Upper lobe of left lung (tissue), 6 donors: Measurements from ENCODE around the gene OTUB1. TPM values are rescaled to one million over a fixed set of nuclear protein-coding genes. Genes with fewer than 3 reads are reported as not detected.
"Not testable (repeated sequence)": the region's sequence is repeated elsewhere in the genome, so short reads cannot be mapped to it uniquely, and the experiment has no call there.

Experiments used
- ATAC-seq, 2 donors: fragments of 200-7000 bp; cut with Tn5 transposase; one replicate each; pipeline ENCODE4 v1.9.1; 2022; ENCODE audit warnings: mild to moderate bottlenecking in 2 of 2, moderate library complexity in 2 of 2; ENCODE audit not compliant: low FRiP score in 2 of 2
- DNase-seq, 2 donors: peaks; one replicate each; pipeline ENCODE4 v3.0.0-alpha.2; 2019 to 2020
- H3K27ac ChIP-seq, 4 donors: fragments of 200-600 bp; sonication (generic); one replicate each; pipeline ENCODE4 v1.5.1; 2016 to 2019
- H3K27me3 ChIP-seq, 4 donors: fragments of 200-600 bp; sonication (generic); one replicate each; pipeline ENCODE4 v1.5.1; 2017 to 2019
- H3K36me3 ChIP-seq, 4 donors: fragments of 200-600 bp; sonication (generic); one replicate each; pipeline ENCODE4 v1.5.1; 2016 to 2019
- H3K4me1 ChIP-seq, 4 donors: fragments of 200-600 bp; sonication (generic); one replicate each; pipeline ENCODE4 v1.5.1; 2018 to 2019
- H3K4me3 ChIP-seq, 4 donors: fragments of 200-600 bp; sonication (generic); one replicate each; pipeline ENCODE4 v1.5.1; 2017 to 2019; ENCODE audit warnings: mild to moderate bottlenecking in 2 of 4, moderate library complexity in 1 of 4
- H3K9me3 ChIP-seq, 4 donors: fragments of 200-600 bp; sonication (generic); one replicate each; pipeline ENCODE4 v1.5.1; 2018 to 2019
- EP300 ChIP-seq, 4 donors: sonication (generic); formaldehyde crosslinking; IDR thresholded peaks; one replicate each; pipeline ENCODE4 v1.5.1; 2017; ENCODE audit warnings: antibody characterized with exemption in 4 of 4, control low read depth in 2 of 4
- POLR2A ChIP-seq, 4 donors: fragments of 450-650 bp; IDR thresholded peaks; one replicate each; pipeline ENCODE4 v1.5.1; 2016 to 2017; ENCODE audit warnings: antibody characterized with exemption in 4 of 4, mild to moderate bottlenecking in 2 of 4
- POLR2AphosphoS5 ChIP-seq, 2 donors: sonication (generic); formaldehyde crosslinking; IDR thresholded peaks; one replicate each; pipeline ENCODE4 v1.5.1; 2017; ENCODE audit warnings: antibody characterized with exemption in 2 of 2
- WGBS, 2 donors: methylation state at CpG; one replicate each; pipeline ENCODE4 v1.1.5; 2017 to 2018; 5-methylcytosine and 5-hydroxymethylcytosine counted together
- total RNA-seq, 6 donors: library from RNA; depleted of rRNA in 4 of 6; stranded (reverse); fragments of >200 nt in 4 of 6; gene quantifications; one replicate each; pipeline versions ENCODE4 v1.1.0 to v1.2.1, GENCODE V29; 2016 to 2021
- TF ChIP-seq, protein P1 (sequence below), 6 experiments: fragments of 450-650 bp in 4 of 6; fragments of 200-600 bp in 2 of 6; sonication (generic) in 2 of 6; IDR thresholded peaks; one replicate each; pipeline ENCODE4 v1.5.1; 2016 to 2019; ENCODE audit warnings: antibody characterized with exemption in 6 of 6
- donor health status: DM: no; HTN: no; CAD: no; lungs with moderate emphysema.
- donor health status: DM: no; HTN: yes; CAD: no; lungs with severe emphysema.

The OTUB1 gene
- total RNA-seq, 6 donors from 2014 or later, result 58.6 to 95.3 (median 72.5) TPM

DNA sequence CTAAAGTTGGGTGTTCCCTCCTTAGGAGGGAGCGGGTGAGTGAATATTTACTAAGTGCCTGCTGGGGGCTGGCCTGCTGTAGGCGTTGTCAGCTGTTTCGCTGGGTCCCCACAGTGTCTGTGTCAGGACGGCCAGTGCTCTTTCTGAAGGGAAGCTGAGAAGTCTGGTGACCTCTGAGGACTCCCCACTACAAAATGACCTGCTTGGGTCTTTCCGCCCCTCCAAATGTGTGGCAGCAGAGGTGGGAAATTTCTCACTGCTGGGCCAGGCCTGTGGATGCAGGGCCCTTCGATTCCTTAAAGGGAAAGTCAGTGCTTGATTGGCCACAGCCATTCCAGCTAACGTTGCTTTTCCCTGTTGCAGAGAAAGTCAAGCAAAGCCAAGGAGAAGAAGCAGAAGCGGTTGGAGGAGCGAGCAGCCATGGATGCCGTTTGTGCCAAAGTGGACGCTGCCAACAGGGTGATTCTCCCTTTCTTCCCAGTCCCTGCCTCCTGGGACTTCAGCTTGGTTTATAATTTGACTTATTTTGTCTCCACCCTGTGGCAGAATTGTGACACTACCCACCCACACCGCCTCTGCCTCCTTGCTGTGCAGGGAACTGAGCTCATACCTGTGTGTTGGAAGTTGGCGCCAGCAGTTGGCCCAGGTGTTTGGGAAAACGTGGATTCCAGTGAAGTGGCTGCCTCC, 40.6 kb upstream of the OTUB1 start:
- no peaks in the 10 kb centered on the region for H3K9me3 ChIP-seq
- H3K4me3 ChIP-seq, result peak overlapping the region in 1 of 4 donors; percentile 24
- H3K27ac ChIP-seq, result peak overlapping the region in 3 of 4 donors; percentile 5 to 33 (median 11)
- H3K4me1 ChIP-seq, result peaks cover 0 to 11% (median 5%) of the 10 kb centered on the region in 4 donors
- ATAC-seq (peak; percentile 80 to 88), DNase-seq (peak in 1 of 2 donors; percentile 65)
- H3K27me3 ChIP-seq, result no peaks in the 10 kb centered on the region
- 32 to 42% methylated on average over 12 to 13 of the region's 14 CpGs for WGBS, 2 donors
- peaks cover 0 to 18% (median 14%) of the 10 kb centered on the region in 4 donors for H3K36me3 ChIP-seq
- TF ChIP-seq, protein P1, sequence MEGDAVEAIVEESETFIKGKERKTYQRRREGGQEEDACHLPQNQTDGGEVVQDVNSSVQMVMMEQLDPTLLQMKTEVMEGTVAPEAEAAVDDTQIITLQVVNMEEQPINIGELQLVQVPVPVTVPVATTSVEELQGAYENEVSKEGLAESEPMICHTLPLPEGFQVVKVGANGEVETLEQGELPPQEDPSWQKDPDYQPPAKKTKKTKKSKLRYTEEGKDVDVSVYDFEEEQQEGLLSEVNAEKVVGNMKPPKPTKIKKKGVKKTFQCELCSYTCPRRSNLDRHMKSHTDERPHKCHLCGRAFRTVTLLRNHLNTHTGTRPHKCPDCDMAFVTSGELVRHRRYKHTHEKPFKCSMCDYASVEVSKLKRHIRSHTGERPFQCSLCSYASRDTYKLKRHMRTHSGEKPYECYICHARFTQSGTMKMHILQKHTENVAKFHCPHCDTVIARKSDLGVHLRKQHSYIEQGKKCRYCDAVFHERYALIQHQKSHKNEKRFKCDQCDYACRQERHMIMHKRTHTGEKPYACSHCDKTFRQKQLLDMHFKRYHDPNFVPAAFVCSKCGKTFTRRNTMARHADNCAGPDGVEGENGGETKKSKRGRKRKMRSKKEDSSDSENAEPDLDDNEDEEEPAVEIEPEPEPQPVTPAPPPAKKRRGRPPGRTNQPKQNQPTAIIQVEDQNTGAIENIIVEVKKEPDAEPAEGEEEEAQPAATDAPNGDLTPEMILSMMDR (IDR thresholded peaks at IDR 0.05), result peak; percentile 74 to 88 (median 82)
- no peak for TF ChIP-seq EP300 (IDR thresholded peaks at IDR 0.05)
- no peak for TF ChIP-seq POLR2AphosphoS5 (IDR thresholded peaks at IDR 0.05)
- no peak for TF ChIP-seq POLR2A (IDR thresholded peaks at IDR 0.05)

DNA sequence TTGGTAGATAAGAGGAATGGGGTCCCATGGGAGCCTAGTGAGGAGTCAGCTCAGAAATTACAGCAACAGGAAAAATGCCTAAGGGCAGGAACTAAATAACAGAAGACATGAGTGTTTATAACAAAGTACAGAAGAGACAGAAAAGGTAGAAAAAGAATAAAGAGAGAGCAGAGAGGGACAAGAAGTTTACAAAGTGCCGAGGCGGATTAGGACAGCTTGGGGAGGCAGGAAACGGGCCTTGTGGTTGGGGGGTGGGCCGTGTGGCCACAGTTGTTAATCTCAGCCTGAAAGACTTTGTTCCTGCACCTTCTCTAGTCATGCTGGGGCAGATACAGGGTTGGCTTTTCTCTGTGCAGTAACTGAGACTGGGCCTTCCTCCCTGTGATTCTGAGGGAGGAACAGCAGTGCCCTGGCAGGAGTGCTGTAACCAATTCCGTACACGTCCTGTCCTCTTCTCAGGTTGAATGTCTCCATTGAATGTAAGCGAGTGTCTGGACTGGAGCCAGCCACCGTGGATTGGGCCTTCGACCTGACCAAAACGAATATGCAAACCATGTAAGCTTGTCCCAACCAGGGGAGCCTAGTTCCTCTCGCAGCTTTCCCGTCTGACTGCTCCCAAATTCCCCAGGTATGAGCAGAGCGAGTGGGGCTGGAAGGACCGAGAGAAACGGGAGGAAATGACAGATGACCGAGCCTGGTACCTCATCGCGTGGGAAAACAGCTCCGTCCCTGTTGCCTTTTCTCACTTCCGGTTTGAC, 34.3 kb upstream of the OTUB1 start:
- Histone ChIP-seq H3K27ac (peak overlapping the region in 1 of 4 donors; percentile 13), H3K4me1 (no peaks in the 10 kb centered on the region), H3K27me3 (no peaks in the 10 kb centered on the region), H3K9me3 (no peaks in the 10 kb centered on the region), H3K36me3 (peaks cover 4 to 47% (median 35%) of the 10 kb centered on the region in 4 donors), H3K4me3 (no peak overlapping the region)
- no peak for ATAC-seq
- WGBS, 2 donors, result 69 to 72% methylated on average over 20 of the region's 20 CpGs
- TF ChIP-seq, protein P1 (IDR thresholded peaks at IDR 0.05), result no peak
- TF ChIP-seq POLR2A (IDR thresholded peaks at IDR 0.05) (no peak), POLR2AphosphoS5 (IDR thresholded peaks at IDR 0.05) (no peak), EP300 (IDR thresholded peaks at IDR 0.05) (no peak)
- DNase-seq, result no peak

DNA sequence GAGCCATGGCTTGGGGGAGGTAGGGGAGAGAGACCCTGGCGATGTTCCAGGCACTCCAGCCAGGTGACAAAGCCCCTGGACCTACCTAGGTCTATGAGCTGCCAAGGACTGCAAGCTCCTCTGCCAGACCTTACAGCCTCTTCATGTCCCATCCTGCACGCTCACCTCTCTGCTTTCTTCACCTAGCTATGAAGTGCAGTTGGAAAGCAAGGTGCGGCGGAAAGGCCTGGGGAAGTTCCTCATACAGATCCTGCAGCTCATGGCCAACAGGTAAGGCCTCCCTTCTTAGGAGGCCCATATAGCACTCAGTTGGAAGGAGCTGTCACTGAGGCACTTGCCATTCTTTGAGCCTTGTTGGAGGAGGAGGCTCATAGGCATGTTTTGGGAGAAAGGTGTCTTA, 33.7 kb upstream of the OTUB1 start:
- WGBS, 2 donors, result 90 to 98% methylated on average over 4 of the region's 4 CpGs
- Histone ChIP-seq H3K27me3 (no peaks in the 10 kb centered on the region), H3K36me3 (peaks cover 4 to 41% (median 33%) of the 10 kb centered on the region in 4 donors), H3K4me3 (no peak overlapping the region), H3K4me1 (no peaks in the 10 kb centered on the region), H3K27ac (no peak overlapping the region), H3K9me3 (no peaks in the 10 kb centered on the region)
- DNase-seq, result no peak
- TF ChIP-seq, protein P1 (IDR thresholded peaks at IDR 0.05), result no peak
- TF ChIP-seq EP300 (IDR thresholded peaks at IDR 0.05) (no peak), POLR2AphosphoS5 (IDR thresholded peaks at IDR 0.05) (no peak), POLR2A (IDR thresholded peaks at IDR 0.05) (no peak)
- ATAC-seq, result no peak

DNA sequence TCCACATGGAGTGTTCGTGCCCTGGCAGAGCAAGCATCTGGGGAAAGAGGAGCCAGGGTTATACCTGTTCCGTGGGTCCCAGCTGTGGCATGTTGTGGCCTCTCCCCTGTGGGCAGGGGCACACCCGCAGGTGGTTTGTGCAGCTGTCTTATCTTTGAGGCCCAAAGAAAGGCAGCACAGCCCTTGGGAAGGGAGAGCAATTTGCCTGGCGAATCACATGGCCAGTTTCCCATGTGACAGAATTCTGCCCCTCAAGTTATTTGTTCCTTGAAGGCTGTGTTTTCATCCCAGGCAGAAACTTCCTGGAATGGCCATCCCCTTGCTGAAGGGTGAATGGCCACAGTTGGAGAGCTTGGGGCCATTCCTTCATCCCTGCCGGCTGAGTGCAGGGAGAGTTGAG, 28.2 kb upstream of the OTUB1 start:
- TF ChIP-seq EP300 (IDR thresholded peaks at IDR 0.05) (no peak), POLR2A (IDR thresholded peaks at IDR 0.05) (no peak)
- Histone ChIP-seq H3K9me3 (no peaks in the 10 kb centered on the region), H3K4me3 (no peak overlapping the region), H3K4me1 (peaks cover 0 to 8% (median 5%) of the 10 kb centered on the region in 4 donors), H3K36me3 (peaks cover 0 to 34% (median 26%) of the 10 kb centered on the region in 4 donors), H3K27me3 (no peaks in the 10 kb centered on the region), H3K27ac (no peak overlapping the region)
- ATAC-seq (no peak), DNase-seq (no peak)
- 90 to 100% methylated on average over 2 to 3 of the region's 5 CpGs for WGBS, 2 donors

DNA sequence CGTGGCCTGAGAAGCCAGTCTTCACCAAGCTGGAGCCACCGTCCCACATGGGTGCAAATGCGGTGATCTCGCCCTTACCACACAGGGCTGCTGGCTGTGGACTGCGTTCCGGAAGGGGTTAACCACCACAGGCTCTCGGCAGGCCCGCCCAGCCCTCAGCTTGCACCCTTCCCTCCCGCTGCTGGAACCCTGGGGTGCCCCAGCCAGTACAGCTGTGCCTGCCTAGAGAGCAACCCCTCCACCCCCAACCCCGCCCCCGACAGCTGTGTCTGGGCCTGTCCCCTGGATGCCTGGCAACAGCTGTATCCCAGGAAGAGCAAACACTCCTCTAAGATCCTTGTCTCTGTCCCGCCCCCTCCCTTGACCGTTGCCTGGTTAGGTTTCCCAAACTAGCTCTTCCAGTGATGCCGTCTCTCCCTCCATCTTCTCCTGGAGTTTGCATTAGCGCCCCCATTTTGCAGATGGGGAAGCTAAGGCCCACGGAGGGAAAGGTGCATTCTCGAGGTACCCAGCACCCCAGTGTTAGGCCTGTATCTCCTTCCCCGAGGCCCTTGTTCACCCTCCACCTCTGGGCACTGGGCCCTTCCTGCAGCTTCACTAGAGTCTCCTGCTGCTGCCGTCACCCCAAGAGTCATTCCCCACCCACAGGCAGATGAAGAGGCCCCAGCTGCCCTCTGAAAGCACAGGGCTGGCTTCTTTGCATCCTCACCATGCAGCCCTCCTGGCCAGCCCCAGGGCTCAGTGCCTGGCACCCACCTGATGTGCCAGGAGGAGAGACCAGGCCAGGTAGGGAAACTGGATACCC, 24.4 kb upstream of the OTUB1 start:
- no peak for TF ChIP-seq POLR2AphosphoS5 (IDR thresholded peaks at IDR 0.05)
- TF ChIP-seq EP300 (IDR thresholded peaks at IDR 0.05), result no peak
- TF ChIP-seq POLR2A (IDR thresholded peaks at IDR 0.05), result no peak
- TF ChIP-seq, protein P1 (IDR thresholded peaks at IDR 0.05), result no peak
- 26 to 46% methylated on average over 8 to 18 of the region's 19 CpGs for WGBS, 2 donors
- Histone ChIP-seq H3K36me3 (no peaks in the 10 kb centered on the region), H3K27ac (no peak overlapping the region), H3K9me3 (no peaks in the 10 kb centered on the region), H3K4me1 (peaks cover 0 to 8% (median 5%) of the 10 kb centered on the region in 4 donors), H3K27me3 (no peaks in the 10 kb centered on the region), H3K4me3 (no peak overlapping the region)
- DNase-seq (peak in 1 of 2 donors; percentile 72), ATAC-seq (peak; percentile 20 to 50)

DNA sequence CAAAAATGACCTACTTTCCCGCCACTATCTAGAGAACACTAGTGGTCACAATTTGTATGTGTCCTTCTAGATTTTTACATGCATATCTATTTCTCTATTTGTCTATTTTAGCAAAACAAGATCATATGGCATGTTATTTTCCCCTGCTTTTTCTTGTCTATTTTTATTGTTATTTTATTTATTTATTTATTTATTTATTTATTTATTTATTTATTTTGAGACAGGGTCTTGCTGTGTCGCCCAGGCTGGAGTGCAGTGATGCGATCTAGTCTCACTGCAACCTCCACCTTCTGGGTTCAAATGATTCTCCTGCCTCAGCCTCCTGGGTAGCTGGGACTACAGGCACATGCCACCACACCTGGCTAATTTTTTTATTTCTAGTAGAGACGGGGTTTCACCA, 22.3 kb upstream of the OTUB1 start:
- 90 to 93% methylated on average over 4 of the region's 4 CpGs for WGBS, 2 donors
- not testable (repeated sequence) for ATAC-seq, H3K27ac ChIP-seq, H3K9me3 ChIP-seq, H3K27me3 ChIP-seq, H3K36me3 ChIP-seq, H3K4me1 ChIP-seq, DNase-seq, H3K4me3 ChIP-seq
